GM23338 (cell line): ENCODE data around the gene RPL22. TPM values are rescaled to one million over a fixed set of nuclear protein-coding genes. Genes with fewer than 3 reads are reported as not detected.

ENCODE experiments used
- ATAC-seq: fragments of 200-7000 bp; cut with Tn5 transposase; 3 replicates; pipeline ENCODE4 v1.9.1; 2020
- DNase-seq: peaks from one replicate; pipeline ENCODE4 v3.0.0-alpha.2; 2015; ENCODE audit warnings: low spot score
- H2AFZ ChIP-seq: fragments of 200-600 bp; sonication (generic); 2 replicates; pipeline ENCODE4 v1.8.0; 2016; ENCODE audit warnings: antibody characterized with exemption, mild to moderate bottlenecking, moderate library complexity
- H3F3A ChIP-seq: fragments of 200-600 bp; sonication (generic); replicated peaks from 2 replicates; pipeline ENCODE4 v1.8.0; 2017; ENCODE audit warnings: antibody characterized with exemption, mixed run types, low read depth
- H3K27ac ChIP-seq: fragments of 200-600 bp; sonication (generic); 2 replicates; pipeline ENCODE4 v1.6.1; 2016; ENCODE audit warnings: low read depth
- H3K27me3 ChIP-seq: fragments of 200-600 bp; sonication (generic); 2 replicates; pipeline ENCODE4 v1.8.0; 2016; ENCODE audit warnings: mild to moderate bottlenecking, mixed run types, moderate library complexity; ENCODE audit not compliant: insufficient read depth
- H3K36me3 ChIP-seq: fragments of 200-600 bp; sonication (generic); 2 replicates; pipeline ENCODE4 v1.8.0; 2016; ENCODE audit warnings: mild to moderate bottlenecking; ENCODE audit not compliant: insufficient read depth
- H3K4me1 ChIP-seq: fragments of 200-600 bp; sonication (generic); 2 replicates; pipeline ENCODE4 v1.8.0; 2016; ENCODE audit warnings: mild to moderate bottlenecking, moderate library complexity; ENCODE audit not compliant: insufficient read depth
- H3K4me2 ChIP-seq: fragments of 200-600 bp; sonication (generic); 2 replicates; pipeline ENCODE4 v1.7.1; 2017; ENCODE audit warnings: mixed run types
- H3K4me3 ChIP-seq: fragments of 200-600 bp; sonication (generic); 2 replicates; pipeline ENCODE4 v1.6.1; 2016; ENCODE audit warnings: mixed run types
- H3K79me2 ChIP-seq: fragments of 200-600 bp; sonication (generic); replicated peaks from 2 replicates; pipeline ENCODE4 v1.8.0; 2017; ENCODE audit warnings: mild to moderate bottlenecking; ENCODE audit not compliant: insufficient read depth
- H3K9me2 ChIP-seq: fragments of 200-600 bp; sonication (generic); 2 replicates; pipeline ENCODE4 v1.8.0; 2017; ENCODE audit not compliant: insufficient read depth
- H4K20me1 ChIP-seq: fragments of 200-600 bp; sonication (generic); replicated peaks from 2 replicates; pipeline ENCODE4 v1.8.0; 2017; ENCODE audit warnings: mild to moderate bottlenecking; ENCODE audit not compliant: insufficient read depth
- H3K27ac Mint-ChIP-seq: 2 replicates; pipeline ENCODE4 v1.8.0; 2020; ENCODE audit warnings: inconsistent platforms, mild to moderate bottlenecking, moderate library complexity, mixed read lengths
- H3K27me3 Mint-ChIP-seq: 3 replicates; pipeline ENCODE4 v1.8.0; 2022; ENCODE audit warnings: low read depth, mild to moderate bottlenecking, moderate library complexity, mixed read lengths, inconsistent platforms; ENCODE audit not compliant: insufficient read depth, poor library complexity
- H3K36me3 Mint-ChIP-seq: 3 replicates; pipeline ENCODE4 v1.8.0; 2021; ENCODE audit warnings: low read depth, mild to moderate bottlenecking, inconsistent platforms, moderate library complexity, mixed read lengths
- H3K4me1 Mint-ChIP-seq: 3 replicates; pipeline ENCODE4 v1.8.0; 2020; ENCODE audit warnings: mild to moderate bottlenecking, inconsistent platforms, mixed read lengths
- H3K4me3 Mint-ChIP-seq: 3 replicates; pipeline ENCODE4 v1.8.0; 2021; ENCODE audit warnings: moderate library complexity, mild to moderate bottlenecking, inconsistent platforms, mixed read lengths
- H3K9me3 Mint-ChIP-seq: 3 replicates; pipeline ENCODE4 v1.8.0; 2020; ENCODE audit warnings: moderate library complexity, mild to moderate bottlenecking, inconsistent platforms, mixed read lengths
- EZH2 ChIP-seq: fragments of 200-600 bp; sonication (generic); IDR thresholded peaks from one replicate; pipeline ENCODE4 v1.8.0; 2017; ENCODE audit warnings: antibody characterized with exemption, mild to moderate bottlenecking, low read depth; ENCODE audit not compliant: unreplicated experiment
- EZH2phosphoT487 ChIP-seq: fragments of 200-600 bp; sonication (generic); IDR thresholded peaks from one replicate; pipeline ENCODE4 v1.8.1; 2018; ENCODE audit warnings: antibody characterized with exemption; ENCODE audit not compliant: unreplicated experiment
- JUNB ChIP-seq: IDR thresholded peaks from one replicate; pipeline ENCODE4 v1.6.1; 2016; ENCODE audit warnings: antibody characterized with exemption; ENCODE audit not compliant: unreplicated experiment
- POLR2AphosphoS5 ChIP-seq: IDR thresholded peaks from 2 replicates; pipeline ENCODE4 v1.6.1; 2016; ENCODE audit warnings: antibody characterized with exemption, low read depth
- STAT1 ChIP-seq: IDR thresholded peaks from one replicate; pipeline ENCODE4 v1.6.1; 2016; ENCODE audit warnings: antibody characterized with exemption; ENCODE audit not compliant: unreplicated experiment
- ZNF114 ChIP-seq: fragments of 250-450 bp; sonication (Bioruptor Pico); IDR thresholded peaks from 2 replicates; pipeline ENCODE4 v1.5.0; 2020; ENCODE audit warnings: mild to moderate bottlenecking, moderate library complexity
- ZNF331 ChIP-seq: fragments of 250-450 bp; sonication (Bioruptor Pico); IDR thresholded peaks from 2 replicates; pipeline ENCODE4 v1.5.0; 2020; ENCODE audit warnings: low read depth, mild to moderate bottlenecking, moderate library complexity
- polyA plus RNA-seq: library from polyadenylated mRNA; unstranded; fragments of >200 nt; fragmentation: Nextera tagmentation; extraction: Ambion mirVana; gene quantifications from 2 replicates; pipeline ENCODE4 v1.2.1, GENCODE V29; 2016
- total RNA-seq: library from RNA; depleted of rRNA; stranded (reverse); fragments of >200 nt; shearing (Covaris generic); gene quantifications from 2 replicates; pipeline ENCODE4 v1.2.3, GENCODE V29; 2014
- TF ChIP-seq, protein P1 (sequence below): fragments of 250-450 bp; sonication (Bioruptor Pico); IDR thresholded peaks from 2 replicates; pipeline ENCODE4 v1.5.0; 2020; ENCODE audit warnings: mild to moderate bottlenecking, moderate library complexity
- TF ChIP-seq, protein P2 (sequence below): IDR thresholded peaks from one replicate; pipeline ENCODE4 v1.6.1; 2018; ENCODE audit warnings: antibody characterized with exemption; ENCODE audit not compliant: unreplicated experiment

Gene RPL22
- total and polyA plus RNA-seq, 2 experiments from 2014 or later = 145 to 818 TPM

DNA sequence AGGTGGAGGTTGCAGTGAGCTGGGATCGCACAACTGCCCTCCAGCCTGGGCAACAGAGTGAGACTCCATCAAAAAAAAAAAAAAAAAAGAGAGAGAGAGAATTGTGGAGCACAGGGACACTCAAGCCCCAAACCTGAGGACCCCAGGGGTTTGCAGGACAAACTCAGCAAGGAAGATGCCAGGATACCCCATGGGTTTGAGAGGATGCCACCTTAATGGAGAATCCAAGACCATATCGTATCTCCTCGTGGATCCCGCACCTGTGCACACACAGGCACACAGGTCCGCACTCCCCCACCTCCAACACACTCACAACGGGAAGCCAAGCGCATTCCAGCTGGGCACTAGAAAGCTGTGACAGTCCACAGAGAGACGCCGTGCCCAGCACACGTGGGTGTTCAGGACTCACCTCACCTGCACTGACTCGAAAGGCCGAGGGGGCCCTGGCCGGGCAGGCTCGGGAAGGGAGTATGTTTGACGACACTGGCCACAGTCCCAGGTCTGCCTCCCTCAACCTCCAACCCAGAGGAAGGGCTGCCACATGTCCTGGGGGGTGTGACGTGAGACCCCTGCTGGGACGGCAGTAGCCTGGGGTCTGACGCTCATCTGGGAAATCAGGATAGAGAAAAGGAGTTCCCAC, 30.3 kb downstream of the RPL22 start:
- Histone ChIP-seq H3K27me3 (no peaks in the 10 kb centered on the region), H3K9me2 (no peaks in the 10 kb centered on the region), H2AFZ (no peak overlapping the region), H3K4me2 (no peak overlapping the region), H3K4me3 (no peak overlapping the region), H4K20me1 (no peaks in the 10 kb centered on the region), H3K27ac (no peak overlapping the region), H3K4me1 (no peaks in the 10 kb centered on the region), H3K79me2 (no peaks in the 10 kb centered on the region), H3K36me3 (no peaks in the 10 kb centered on the region), H3F3A (no peaks in the 10 kb centered on the region)
- no peak overlapping the region for H3K27ac Mint-ChIP-seq
- peaks cover 8% of the 10 kb centered on the region for H3K4me1 Mint-ChIP-seq
- TF ChIP-seq STAT1 = no peak
- no peak for TF ChIP-seq EZH2
- no peak for TF ChIP-seq EZH2phosphoT487
- TF ChIP-seq POLR2AphosphoS5 = no peak
- no peaks in the 10 kb centered on the region for H3K9me3 Mint-ChIP-seq
- H3K4me3 Mint-ChIP-seq = no peak overlapping the region; the same call in 2 of the 3 replicates
- peaks cover 11% of the 10 kb centered on the region for H3K27me3 Mint-ChIP-seq
- H3K36me3 Mint-ChIP-seq = no peaks in the 10 kb centered on the region
- ATAC-seq (no peak), DNase-seq (no peak)

DNA sequence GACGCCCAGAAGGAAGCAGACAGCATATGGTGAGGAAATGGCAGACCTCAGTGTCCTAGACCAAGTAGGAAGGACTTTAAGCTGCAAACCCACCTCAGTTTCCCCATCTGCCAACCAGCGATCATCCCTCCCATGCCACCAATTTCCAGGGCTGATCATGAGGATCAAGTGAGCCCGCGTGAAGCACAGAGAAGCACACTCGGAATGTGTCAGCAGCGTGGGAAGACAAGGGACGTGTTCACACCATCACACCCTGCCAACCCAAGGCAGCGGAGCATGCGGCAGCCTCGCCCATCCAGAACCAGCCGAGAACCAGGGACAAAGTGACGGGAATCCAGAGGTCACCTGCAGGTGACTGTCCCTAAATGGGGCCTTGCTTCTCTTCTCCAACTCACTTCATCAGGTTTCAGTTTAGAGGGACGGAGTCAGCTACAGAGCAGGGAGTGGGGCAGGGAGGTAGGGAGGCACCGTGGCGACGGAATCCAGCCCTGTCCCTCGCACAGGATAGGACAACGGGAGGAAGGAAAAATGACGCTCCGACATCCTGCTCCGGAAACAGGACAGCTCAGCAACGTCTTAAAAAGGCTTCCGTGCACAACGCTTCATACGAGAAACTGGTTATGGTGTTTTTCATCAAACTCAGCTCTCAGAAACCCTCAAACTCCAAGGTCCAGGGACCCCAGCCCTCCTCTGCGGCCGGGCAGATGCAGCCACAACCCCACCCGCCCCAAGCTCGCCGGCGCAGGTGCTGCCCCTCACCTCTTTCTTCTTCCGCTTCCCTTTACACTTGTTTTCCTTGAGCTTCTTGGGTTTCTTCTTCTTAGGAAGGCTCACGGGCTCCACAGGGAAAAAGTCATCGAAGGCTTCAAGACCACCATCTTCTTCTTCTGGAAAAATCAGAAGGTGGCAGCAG, 31.7 kb downstream of the RPL22 start:
- Mint-ChIP-seq H3K4me3 (no peak overlapping the region), H3K27me3 (peaks cover 12% of the 10 kb centered on the region), H3K27ac (no peak overlapping the region), H3K36me3 (no peaks in the 10 kb centered on the region), H3K9me3 (no peaks in the 10 kb centered on the region), H3K4me1 (peaks cover 11% of the 10 kb centered on the region)
- Histone ChIP-seq H3K9me2 (no peaks in the 10 kb centered on the region), H3K4me3 (no peak overlapping the region), H3K4me2 (no peak overlapping the region), H4K20me1 (no peaks in the 10 kb centered on the region), H3K36me3 (no peaks in the 10 kb centered on the region), H3K4me1 (no peaks in the 10 kb centered on the region), H3K79me2 (no peaks in the 10 kb centered on the region), H3F3A (no peaks in the 10 kb centered on the region), H2AFZ (no peak overlapping the region), H3K27me3 (no peaks in the 10 kb centered on the region), H3K27ac (no peak overlapping the region)
- ATAC-seq (no peak), DNase-seq (no peak)
- TF ChIP-seq, protein P1, sequence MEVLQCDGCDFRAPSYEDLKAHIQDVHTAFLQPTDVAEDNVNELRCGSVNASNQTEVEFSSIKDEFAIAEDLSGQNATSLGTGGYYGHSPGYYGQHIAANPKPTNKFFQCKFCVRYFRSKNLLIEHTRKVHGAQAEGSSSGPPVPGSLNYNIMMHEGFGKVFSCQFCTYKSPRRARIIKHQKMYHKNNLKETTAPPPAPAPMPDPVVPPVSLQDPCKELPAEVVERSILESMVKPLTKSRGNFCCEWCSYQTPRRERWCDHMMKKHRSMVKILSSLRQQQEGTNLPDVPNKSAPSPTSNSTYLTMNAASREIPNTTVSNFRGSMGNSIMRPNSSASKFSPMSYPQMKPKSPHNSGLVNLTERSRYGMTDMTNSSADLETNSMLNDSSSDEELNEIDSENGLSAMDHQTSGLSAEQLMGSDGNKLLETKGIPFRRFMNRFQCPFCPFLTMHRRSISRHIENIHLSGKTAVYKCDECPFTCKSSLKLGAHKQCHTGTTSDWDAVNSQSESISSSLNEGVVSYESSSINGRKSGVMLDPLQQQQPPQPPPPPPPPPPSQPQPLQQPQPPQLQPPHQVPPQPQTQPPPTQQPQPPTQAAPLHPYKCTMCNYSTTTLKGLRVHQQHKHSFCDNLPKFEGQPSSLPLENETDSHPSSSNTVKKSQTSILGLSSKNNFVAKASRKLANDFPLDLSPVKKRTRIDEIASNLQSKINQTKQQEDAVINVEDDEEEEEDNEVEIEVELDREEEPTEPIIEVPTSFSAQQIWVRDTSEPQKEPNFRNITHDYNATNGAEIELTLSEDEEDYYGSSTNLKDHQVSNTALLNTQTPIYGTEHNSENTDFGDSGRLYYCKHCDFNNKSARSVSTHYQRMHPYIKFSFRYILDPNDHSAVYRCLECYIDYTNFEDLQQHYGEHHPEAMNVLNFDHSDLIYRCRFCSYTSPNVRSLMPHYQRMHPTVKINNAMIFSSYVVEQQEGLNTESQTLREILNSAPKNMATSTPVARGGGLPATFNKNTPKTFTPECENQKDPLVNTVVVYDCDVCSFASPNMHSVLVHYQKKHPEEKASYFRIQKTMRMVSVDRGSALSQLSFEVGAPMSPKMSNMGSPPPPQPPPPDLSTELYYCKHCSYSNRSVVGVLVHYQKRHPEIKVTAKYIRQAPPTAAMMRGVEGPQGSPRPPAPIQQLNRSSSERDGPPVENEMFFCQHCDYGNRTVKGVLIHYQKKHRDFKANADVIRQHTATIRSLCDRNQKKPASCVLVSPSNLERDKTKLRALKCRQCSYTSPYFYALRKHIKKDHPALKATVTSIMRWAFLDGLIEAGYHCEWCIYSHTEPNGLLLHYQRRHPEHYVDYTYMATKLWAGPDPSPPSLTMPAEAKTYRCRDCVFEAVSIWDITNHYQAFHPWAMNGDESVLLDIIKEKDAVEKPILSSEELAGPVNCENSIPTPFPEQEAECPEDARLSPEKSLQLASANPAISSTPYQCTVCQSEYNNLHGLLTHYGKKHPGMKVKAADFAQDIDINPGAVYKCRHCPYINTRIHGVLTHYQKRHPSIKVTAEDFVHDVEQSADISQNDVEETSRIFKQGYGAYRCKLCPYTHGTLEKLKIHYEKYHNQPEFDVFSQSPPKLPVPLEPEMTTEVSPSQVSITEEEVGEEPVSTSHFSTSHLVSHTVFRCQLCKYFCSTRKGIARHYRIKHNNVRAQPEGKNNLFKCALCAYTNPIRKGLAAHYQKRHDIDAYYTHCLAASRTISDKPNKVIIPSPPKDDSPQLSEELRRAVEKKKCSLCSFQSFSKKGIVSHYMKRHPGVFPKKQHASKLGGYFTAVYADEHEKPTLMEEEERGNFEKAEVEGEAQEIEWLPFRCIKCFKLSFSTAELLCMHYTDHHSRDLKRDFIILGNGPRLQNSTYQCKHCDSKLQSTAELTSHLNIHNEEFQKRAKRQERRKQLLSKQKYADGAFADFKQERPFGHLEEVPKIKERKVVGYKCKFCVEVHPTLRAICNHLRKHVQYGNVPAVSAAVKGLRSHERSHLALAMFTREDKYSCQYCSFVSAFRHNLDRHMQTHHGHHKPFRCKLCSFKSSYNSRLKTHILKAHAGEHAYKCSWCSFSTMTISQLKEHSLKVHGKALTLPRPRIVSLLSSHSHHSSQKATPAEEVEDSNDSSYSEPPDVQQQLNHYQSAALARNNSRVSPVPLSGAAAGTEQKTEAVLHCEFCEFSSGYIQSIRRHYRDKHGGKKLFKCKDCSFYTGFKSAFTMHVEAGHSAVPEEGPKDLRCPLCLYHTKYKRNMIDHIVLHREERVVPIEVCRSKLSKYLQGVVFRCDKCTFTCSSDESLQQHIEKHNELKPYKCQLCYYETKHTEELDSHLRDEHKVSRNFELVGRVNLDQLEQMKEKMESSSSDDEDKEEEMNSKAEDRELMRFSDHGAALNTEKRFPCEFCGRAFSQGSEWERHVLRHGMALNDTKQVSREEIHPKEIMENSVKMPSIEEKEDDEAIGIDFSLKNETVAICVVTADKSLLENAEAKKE (CRISPR knock-in tag) = no peak
- TF ChIP-seq ZNF114 (CRISPR knock-in tag) (no peak), STAT1 (no peak), EZH2 (no peak), ZNF331 (CRISPR knock-in tag) (no peak), JUNB (no peak)
- TF ChIP-seq, protein P2, sequence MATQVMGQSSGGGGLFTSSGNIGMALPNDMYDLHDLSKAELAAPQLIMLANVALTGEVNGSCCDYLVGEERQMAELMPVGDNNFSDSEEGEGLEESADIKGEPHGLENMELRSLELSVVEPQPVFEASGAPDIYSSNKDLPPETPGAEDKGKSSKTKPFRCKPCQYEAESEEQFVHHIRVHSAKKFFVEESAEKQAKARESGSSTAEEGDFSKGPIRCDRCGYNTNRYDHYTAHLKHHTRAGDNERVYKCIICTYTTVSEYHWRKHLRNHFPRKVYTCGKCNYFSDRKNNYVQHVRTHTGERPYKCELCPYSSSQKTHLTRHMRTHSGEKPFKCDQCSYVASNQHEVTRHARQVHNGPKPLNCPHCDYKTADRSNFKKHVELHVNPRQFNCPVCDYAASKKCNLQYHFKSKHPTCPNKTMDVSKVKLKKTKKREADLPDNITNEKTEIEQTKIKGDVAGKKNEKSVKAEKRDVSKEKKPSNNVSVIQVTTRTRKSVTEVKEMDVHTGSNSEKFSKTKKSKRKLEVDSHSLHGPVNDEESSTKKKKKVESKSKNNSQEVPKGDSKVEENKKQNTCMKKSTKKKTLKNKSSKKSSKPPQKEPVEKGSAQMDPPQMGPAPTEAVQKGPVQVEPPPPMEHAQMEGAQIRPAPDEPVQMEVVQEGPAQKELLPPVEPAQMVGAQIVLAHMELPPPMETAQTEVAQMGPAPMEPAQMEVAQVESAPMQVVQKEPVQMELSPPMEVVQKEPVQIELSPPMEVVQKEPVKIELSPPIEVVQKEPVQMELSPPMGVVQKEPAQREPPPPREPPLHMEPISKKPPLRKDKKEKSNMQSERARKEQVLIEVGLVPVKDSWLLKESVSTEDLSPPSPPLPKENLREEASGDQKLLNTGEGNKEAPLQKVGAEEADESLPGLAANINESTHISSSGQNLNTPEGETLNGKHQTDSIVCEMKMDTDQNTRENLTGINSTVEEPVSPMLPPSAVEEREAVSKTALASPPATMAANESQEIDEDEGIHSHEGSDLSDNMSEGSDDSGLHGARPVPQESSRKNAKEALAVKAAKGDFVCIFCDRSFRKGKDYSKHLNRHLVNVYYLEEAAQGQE = no peak
